HG03442 (cell line): ENCODE data around the gene CDT1.
"Not testable (repeated sequence)": the region's sequence is repeated elsewhere in the genome, so short reads cannot be mapped to it uniquely, and the experiment has no call there.

Experiments
- ATAC-seq: cut with Tn5 transposase; IDR thresholded peaks from one replicate; pipeline ENCODE4 v1.9.1; 2021; ENCODE audit warnings: mild to moderate bottlenecking, moderate library complexity; ENCODE audit not compliant: unreplicated experiment

CDT1 gene

DNA sequence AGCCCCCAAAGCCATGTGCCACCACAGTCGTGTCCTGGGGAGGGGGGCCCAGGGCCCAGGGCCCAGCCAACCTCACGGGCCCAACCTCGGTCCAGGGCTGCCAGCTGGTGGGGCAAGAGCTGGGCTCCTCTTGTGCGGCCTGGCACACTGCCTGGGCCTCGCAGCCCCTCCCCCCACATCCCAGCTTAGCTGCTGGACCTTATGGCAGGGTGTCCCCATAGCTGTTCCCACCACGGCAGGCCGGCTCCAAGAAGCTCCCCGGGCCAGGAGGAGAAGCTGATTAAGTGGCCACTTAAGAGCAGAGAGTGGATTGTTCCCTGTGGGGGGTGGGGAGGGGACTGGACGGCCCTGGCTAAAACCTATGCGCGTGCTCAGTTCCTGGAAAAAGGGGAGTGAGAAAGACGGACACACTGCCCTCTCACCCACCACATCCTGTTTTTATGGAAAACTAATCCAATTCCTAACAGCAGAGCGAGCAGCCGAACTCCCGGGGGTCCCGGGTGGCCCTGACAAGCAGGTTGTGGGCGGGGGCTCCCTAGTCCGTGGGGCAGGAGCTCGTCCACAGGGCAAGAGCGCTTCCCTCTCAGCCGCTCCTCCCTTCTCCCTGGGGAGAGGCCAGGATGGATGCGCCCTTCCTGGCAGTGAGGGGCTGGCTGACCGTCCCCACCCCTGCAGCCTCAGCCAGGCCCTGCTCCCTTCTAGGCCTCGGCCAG, 35.4 kb upstream of the CDT1 start:
- no peak for ATAC-seq

DNA sequence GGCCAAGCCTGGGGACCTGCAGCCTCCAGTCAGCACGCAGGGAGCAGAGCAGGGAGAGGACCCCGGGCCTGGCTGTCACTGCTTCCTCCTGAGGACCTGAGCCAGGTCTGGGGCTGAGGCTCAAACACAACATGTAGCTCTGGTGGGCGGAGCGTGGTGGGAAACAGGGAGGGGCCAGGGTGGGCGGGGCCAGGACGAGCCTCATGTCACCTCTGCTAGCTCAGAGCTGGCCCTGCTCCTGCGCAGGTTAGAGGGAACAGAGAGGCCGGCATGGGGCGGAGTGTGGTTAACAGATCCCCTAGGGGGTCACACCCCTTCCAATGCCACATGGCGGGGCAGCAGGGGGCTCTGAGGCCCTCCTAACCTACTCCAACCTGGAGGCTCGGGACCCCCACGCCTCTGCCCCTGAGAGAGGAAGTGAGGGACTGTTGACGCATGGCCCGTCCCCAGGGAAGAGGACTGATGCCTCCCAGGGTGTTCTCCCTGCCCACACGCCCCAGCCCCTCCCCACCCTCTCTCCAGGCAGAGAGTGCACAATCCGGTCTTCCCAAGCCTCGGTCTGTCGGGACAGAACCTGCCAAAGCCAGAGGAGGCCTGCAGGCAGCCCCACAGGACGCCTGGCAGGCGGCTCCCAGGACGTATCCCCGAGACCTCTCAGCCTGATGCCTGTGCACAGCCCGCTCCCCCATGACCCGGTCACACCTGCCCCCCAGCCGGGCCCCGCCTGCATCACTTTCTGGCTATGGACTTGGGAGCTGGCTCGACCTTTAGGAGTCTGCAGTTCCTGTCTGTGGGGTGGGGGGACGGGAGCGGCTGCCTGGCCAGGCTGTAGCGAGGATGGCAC, 33.8 kb upstream of the CDT1 start:
- ATAC-seq, result no peak

DNA sequence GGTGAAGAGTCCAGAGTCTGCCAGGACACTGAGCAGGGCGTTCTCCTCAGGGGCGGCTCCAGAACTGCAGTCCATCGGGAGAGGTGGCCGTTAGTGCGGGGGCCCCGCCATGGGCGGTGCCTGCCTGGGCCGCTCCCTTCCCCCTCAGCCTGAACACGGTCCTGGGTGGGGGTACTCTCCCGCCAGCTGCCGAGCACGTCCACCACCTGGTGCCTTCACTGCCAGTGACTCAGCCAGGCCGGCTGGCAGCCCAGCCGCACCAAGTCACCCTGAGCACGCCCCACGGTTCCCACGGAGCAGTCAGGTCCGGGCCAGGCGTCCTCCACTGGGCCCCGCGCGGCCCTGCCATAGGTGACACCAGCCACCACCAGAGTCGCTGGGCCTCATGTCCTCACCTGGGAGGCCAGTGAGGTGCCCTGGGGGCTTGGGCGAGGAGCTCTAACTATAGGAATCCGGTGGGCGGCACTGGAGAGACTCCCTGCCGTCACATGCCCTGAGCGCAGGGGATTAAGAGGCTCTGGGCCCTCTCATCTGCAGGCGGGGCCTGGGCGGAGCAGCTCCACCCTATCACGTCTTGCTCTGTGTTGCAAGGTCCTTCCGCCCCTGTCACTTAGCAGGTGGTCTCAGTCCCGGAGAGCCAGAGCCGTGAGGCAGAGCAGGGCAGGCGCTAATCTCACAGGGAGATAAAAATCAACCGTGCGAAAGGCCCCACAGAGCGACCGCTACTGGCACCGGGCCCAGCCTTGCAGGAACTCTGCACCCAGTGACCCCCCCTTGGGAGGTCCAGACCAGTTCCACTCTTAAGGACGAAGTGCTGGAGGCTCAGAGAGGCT, 32.9 kb upstream of the CDT1 start:
- no peak for ATAC-seq

DNA sequence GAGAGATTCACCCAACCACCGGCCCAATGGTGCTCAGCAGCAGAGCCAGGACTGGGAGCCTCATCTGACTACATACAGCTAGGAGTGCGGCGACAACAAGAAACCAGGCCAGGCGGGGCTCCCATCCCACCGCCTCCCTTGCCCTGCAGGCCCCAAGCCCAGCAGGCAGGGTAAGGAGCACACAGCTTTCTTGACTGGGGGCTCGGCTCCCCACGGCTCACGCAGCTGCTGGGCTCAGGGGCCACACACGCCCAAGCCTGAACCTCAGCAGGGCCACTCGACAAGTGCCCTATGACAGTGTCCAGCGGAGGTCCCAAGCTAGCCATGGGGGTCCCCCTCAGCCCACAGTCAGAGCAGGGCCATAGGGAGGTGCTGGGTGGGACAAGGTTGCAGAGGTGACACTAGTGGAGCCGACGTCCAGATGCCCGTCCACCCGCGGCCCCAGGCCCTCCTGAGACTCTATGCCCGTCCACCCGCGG, 32.3 kb upstream of the CDT1 start:
- ATAC-seq, result no peak

DNA sequence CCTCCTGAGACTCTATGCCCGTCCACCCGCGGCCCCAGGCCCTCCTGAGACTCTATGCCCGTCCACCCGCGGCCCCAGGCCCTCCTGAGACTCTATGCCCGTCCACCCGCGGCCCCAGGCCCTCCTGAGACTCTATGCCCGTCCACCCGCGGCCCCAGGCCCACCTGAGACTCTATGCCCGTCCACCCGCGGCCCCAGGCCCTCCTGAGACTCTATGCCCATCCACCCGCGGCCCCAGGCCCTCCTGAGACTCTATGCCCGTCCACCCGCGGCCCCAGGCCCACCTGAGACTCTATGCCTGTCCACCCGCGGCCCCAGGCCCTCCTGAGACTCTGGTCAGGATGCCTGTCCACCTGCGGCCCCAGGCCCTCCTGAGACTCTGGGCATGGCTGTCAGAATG, 31.8 kb upstream of the CDT1 start:
- ATAC-seq, result not testable (repeated sequence)

DNA sequence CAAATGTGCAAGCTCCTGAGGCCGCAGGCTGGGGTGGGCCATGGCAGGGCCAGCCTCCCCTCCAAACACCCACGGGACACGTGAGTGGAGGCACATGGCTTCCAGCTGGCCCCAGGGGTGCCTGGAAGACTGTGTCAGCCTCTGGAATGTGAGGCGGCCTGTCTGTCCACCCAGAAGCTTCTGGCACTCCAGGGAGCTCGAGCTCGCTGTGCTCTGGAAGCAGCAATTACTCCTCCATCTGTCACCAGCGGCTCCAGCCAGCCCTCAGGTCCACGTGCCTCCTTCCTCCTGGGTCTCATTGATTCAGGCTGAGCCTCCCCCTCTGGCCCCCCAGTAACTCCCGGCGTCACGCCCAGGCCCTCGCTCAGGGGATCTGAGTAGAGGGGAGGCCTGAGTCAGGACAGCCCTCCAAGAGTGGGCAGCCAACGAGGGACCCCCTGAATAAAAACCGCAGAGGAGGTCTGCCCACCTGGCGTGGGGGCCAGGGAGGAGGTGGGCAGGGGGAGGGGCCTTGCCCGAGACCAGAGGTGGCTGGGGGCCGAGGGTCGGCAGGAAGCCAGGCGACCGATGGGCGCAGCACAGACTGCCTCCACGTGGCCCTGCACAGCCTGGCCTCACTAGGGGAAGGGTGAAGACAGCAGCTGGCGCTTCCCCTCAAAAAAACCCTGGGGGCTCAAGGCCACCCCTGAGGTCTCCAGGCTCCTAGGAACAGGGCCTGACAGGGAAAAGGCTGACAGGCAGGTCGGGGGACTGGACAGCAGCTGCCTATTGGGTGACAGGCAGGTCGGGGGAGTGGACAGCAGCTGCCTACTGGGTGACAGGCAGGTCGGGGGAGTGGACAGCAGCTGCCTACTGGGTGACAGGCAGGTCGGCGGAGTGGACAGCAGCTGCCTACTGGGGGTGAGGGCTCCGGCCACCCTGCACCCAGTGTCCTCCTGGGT, 30.4 kb upstream of the CDT1 start:
- no peak for ATAC-seq

DNA sequence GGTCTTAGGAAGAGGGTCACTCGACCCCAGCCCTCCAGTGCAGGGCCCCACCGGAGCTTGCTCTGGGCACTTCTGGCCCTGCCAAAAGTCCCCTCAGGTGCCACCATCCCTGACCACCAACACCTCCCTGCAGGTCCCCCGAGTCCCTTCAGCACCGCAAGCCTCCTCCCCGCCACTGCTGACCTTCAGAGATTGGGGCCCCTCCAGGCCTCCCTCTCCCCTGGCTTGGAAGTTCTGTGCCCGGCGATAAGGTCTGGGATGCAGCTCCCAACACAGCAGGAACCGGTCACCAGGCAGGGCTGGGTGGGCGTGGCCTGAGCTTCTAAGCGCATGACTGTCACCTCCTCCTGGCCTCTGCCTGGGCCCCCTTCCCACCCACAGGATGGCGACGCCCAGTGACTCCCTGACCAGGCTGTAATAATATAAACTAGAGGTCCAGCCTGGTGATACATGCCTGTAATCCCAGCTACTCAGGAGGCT, 29.7 kb upstream of the CDT1 start:
- ATAC-seq, result no peak

DNA sequence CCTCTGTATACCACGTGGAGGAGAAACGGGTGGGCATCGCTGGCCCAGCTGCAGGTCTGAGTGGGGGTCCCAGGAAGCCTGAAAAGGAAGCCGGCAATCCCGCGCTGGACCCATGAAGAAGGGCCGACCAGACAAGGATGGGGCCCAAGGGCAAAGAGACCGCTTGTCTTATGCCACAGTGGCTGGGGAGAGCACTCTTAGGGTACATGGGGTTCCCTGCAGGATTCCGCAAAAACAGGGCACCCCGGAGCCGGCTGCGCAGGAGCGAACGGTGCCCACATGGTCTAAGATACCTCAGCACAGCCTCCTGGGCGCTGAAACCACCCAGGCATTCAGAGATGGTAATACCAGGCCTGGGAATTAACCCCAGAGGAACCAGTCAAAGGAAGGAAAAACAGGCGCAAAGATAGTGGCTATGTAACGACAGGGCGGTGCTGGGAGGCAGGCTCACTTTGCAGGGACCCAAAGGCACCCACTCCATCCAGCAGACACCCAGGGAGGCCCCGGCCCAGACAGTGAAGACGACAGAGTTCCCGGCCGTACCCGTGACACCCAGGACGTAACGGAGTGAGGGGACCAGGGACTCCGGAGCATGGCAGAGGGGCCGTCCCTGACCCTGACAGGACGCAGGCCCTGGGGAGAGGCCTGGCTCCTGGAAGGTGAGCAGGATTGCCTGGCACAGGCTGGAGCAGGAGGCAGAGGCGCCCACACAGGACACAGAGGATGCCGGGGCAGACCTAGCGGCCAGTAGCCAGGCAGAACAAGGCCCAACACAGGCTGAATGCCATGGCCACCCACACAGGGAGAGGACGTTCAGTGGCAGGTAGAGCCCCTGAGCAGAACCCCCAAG, 28.8 kb upstream of the CDT1 start:
- ATAC-seq, result no peak

DNA sequence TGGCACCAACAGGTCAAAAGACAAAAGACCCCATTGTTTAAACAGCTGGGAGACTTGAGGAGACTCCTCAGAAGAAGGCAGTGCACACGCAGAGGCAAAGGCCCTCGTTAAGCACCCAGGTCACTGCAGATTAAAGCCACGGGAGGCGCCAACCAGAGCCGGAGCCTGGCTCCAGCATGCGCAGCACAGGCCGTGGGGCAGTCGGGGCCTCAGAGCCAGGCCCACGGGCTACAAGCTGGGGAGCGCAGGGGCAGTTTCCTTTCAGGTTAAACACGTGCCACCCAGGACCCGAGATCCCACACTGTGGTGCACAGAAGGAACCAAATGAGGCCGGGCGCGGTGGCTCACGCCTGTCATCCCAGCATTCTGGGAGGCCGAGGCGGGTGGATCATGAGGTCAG, 27.8 kb upstream of the CDT1 start:
- ATAC-seq, result no peak

DNA sequence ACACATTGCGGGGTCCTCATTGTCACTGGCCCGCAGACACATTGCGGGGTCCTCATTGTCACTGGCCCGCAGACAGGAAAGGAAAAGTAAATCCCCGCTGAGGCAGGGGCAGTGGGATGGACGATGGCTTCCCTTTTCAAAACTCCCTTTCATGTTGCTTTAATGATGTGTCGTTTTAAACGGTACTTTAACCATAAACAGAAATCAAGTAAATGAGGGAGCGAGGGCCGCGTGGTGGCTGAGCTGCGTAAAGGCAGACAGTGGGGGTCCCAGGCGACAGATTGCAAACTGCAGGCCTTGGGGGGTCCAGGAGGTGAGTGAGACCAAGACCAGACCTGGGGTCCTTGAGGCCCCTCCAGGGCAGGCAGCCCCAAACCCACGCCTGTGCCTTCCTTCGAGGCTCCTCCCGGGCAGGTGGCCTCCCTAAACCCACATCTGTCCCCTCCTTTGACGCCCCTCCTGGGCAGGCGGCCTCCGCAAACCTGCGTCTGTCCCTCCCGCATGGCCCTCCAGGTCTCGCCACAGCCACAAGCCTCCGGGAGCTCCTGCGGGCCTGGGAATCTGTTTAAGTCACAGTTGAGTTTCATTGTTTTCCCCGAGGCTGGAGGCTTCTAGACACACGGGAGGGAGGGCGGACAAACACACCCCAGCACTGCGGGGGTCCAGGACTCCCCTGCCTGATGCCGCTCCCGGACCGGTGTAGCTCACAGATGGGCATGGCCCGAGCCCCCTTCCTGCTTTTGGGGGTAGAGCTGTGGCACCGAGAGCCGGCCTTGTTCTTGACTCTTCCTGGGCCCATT, 25.9 kb upstream of the CDT1 start:
- ATAC-seq, result no peak

DNA sequence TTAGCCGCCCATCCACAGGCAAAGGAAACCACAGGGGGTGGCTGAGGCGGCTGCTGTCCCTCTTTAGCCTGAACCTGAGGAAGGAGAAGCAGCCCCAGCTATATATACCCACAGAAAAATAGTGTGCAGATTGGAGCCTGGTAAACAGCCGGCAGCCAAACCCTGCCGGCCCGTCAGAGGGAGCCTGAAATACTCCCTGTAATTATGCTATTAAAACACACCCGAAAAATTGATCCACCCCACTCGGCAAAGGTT, 25.4 kb upstream of the CDT1 start:
- no peak for ATAC-seq

DNA sequence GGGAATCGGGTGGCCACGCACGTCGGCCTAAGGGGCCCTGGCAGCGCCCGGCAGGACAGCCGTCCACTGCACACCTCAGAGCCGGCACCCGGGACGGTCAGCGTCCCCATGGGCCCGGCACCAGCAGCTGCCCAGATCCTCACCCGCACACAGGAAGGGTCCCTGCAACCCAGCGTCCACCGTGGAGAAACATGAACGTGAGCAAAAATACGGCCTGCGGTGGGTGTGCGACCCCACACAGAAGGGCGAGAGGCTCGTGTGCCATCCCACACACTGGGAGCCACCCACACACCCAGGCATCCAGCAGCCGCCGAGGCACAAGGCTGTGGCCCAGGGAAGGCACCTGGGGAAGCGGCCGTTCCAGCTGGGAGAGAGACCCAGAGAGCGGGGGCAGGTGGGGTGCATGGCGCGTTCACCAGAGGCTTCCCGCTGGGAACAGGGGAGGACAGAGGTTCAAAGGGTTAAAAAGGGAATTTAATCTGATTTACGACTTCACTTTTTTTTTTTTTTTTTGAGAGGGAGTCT, 25.0 kb upstream of the CDT1 start:
- ATAC-seq, result no peak

DNA sequence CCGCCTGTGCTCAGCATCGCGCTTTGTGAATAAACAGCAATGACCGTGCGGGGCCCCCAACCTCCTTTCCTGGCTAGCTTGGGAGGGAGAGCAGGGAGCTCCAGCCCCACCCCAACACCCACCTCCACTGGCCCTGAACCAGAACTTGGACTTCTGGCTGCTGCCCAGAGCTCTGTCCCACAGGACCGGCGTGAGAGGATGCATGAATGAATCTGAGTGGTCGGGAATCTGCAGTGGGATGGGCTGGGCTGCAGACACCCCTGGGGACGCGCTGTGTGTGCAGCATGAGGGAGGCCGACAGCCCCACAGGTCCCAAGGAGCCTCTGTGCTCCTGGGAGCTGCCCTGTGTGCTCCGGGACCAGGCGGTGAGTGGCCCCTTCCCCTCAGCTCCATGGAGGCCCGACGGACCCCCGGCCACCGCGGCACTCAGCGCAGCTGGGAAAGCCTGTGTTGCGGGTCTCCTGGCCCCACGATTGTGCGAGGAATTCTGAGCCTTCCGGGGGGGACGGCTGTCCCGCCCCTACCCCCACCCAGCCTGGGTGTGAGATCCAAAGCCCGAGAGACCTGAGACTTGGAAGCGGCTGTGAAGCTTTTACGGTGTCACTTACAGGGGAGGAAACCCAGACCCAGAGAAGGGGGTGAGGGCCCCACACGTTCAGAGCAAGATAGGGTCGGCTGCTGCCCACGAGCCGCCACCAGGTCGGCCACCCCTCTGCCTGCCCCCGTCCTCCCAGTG, 24.0 kb upstream of the CDT1 start:
- ATAC-seq, result no peak

DNA sequence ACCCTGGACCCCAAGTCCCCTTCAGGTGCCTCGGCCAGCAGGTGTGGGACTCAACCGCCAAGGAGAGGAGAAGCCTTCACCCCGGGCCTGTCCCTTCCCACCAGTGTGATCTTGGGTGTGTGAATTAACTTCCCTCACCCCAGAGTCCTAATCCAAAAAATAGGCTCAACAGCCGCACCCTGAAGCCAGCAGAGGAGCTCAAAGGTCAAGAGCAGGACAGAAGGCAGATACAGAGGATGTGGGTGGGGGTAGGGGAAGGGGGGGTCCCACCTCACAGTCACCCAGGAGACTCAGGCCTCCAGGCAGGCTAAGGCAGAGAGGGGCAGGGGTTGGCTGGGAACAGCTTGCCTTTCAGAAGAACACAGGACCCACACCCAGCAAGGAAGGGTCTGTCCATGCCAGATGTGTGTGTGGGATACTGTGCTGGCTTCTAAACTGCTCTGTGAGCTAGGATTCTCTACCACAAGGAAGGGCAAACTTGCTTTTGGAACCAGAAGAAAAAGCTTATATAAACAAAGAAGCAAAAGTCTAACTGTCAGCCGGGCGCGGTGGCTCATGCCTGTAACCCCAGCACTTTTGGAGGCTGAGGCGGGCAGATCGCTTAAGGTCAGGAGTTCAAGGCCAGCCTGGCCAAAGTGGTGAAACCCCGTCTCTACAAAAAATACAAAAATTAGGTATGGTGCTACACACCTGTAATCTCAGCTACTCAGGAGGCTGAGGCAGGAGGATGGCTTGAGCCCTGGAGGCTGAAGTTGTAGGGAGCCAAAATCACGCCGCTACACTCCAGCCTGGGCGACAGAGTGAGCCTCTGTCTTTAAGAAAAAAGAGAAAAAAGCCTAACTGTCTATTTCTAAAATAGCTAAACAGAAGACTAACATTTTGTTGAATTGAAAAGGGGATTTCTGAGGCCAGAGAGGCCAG, 23.2 kb upstream of the CDT1 start:
- no peak for ATAC-seq

DNA sequence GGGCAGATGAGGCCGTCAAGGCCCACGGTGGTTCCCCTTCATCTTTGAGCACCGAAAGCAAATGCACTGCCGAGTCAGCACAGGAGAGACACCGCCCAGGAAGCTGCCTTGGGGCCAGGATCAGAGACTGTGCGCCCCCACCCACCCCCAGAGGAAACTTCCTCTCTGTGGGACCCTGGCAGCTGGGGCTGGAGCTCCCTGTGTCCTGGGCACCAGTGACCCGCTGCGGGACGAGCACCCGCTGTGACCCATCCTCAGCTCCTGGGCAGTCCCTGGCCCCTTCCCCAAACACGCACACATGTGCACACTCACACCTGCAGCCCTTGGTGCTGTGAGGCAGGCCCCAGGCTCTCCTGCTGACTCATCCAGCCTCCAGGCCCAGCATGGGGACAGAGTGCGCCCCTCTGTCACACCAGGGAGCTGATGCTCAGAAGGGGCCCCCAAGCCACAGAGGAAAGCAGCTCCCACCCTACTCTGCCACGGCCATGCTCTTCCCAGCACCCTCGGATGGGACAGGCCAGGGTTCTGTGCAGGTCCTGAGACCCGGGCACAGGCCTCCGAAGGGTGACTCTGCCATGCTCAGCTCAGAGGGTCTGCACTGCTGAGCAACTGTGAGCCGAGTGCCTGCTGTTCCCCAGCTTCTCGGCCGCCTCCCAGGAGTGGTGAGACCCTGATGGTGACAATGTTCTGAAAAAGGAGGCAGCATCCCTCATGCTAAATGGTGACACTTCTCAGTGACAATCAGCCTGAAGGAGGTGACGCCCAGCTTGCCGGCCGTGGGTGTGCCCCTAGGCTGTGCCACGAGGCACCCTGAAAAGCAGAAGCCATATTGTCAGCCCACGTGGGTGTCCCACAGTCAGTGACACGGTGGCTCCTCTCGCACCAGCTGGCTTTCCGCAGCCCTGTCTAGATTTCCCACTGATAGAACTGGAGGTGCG, 22.2 kb upstream of the CDT1 start:
- no peak for ATAC-seq
